WTC11 (cell line): ENCODE measurements around the gene LHX4. TPM values are rescaled to one million over a fixed set of nuclear protein-coding genes. Genes with fewer than 3 reads are reported as not detected.

Experiments
- ATAC-seq: fragments of 200-7000 bp; cut with Tn5 transposase; 2 replicates; pipeline ENCODE4 v1.10.0; 2021; ENCODE audit warnings: mild to moderate bottlenecking, moderate library complexity
- CTCF ChIA-PET: fragments of 300-600 bp; sonication (Branson Sonifier 250); formaldehyde crosslinking; loops from one replicate; lab custom pipeline; 2021; ENCODE audit warnings: antibody characterized with exemption; lab: Charles Lee
- POLR2A ChIA-PET: fragments of 350-600 bp; sonication (Branson Sonifier 250); formaldehyde crosslinking; loops from one replicate; lab custom pipeline; 2021; ENCODE audit warnings: antibody characterized with exemption; lab: Charles Lee
- DNase-seq: peaks from one replicate; pipeline ENCODE4 v3.0.0; 2021; ENCODE audit warnings: low spot score
- H3K27ac Mint-ChIP-seq: 2 replicates; pipeline ENCODE4 v1.8.0; 2021; ENCODE audit warnings: mixed read lengths
- H3K27me3 Mint-ChIP-seq: 2 replicates; pipeline ENCODE4 v1.8.0; 2021; ENCODE audit warnings: low read depth, mild to moderate bottlenecking, moderate library complexity, mixed read lengths
- H3K36me3 Mint-ChIP-seq: 2 replicates; pipeline ENCODE4 v1.8.0; 2021; ENCODE audit warnings: mixed read lengths
- H3K4me1 Mint-ChIP-seq: 2 replicates; pipeline ENCODE4 v1.8.0; 2022; ENCODE audit warnings: mixed read lengths
- H3K4me3 Mint-ChIP-seq: 2 replicates; pipeline ENCODE4 v1.8.0; 2021; ENCODE audit warnings: mild to moderate bottlenecking, moderate library complexity, mixed read lengths
- H3K9me3 Mint-ChIP-seq: 2 replicates; pipeline ENCODE4 v1.8.0; 2021; ENCODE audit warnings: mixed read lengths
- AFF4 ChIP-seq: sonication (generic); formaldehyde crosslinking; IDR thresholded peaks from 2 replicates; pipeline ENCODE4 v1.8.1; 2023; ENCODE audit warnings: mild to moderate bottlenecking, missing genetic modification reagents, borderline replicate concordance
- AR ChIP-seq: fragments of 250-450 bp; sonication (Bioruptor Pico); IDR thresholded peaks from 2 replicates; pipeline ENCODE4 v1.9.0; 2021; ENCODE audit warnings: mild to moderate bottlenecking
- CREB1 ChIP-seq: sonication (generic); formaldehyde crosslinking; IDR thresholded peaks from 2 replicates; pipeline ENCODE4 v1.8.0; 2023; ENCODE audit warnings: mild to moderate bottlenecking, missing genetic modification reagents
- CREM ChIP-seq: sonication (generic); formaldehyde crosslinking; IDR thresholded peaks from 2 replicates; pipeline ENCODE4 v1.8.1; 2022; ENCODE audit warnings: mild to moderate bottlenecking, missing genetic modification reagents, moderate library complexity
- FOXJ3 ChIP-seq: sonication (generic); formaldehyde crosslinking; IDR thresholded peaks from 2 replicates; pipeline ENCODE4 v1.9.0; 2021; ENCODE audit warnings: missing genetic modification reagents, mild to moderate bottlenecking, borderline replicate concordance
- GRHL2 ChIP-seq: fragments of 250-450 bp; sonication (Bioruptor Pico); IDR thresholded peaks from 2 replicates; pipeline ENCODE4 v1.8.0; 2022; ENCODE audit warnings: mild to moderate bottlenecking, moderate library complexity; ENCODE audit not compliant: insufficient replicate concordance, severe bottlenecking
- IRF1 ChIP-seq: sonication (generic); formaldehyde crosslinking; IDR thresholded peaks from 2 replicates; pipeline ENCODE4 v1.8.0; 2023; ENCODE audit warnings: missing genetic modification reagents
- JAZF1 ChIP-seq: fragments of 250-450 bp; sonication (Bioruptor Pico); IDR thresholded peaks from 2 replicates; pipeline ENCODE4 v1.9.0; 2021; ENCODE audit warnings: moderate library complexity, mild to moderate bottlenecking, inconsistent platforms
- MXD4 ChIP-seq: fragments of 250-450 bp; sonication (Bioruptor Pico); IDR thresholded peaks from 2 replicates; pipeline ENCODE4 v1.8.0; 2021; ENCODE audit warnings: mild to moderate bottlenecking, moderate library complexity, borderline replicate concordance
- NR2C2 ChIP-seq: sonication (generic); formaldehyde crosslinking; IDR thresholded peaks from 2 replicates; pipeline ENCODE4 v1.8.0; 2022; ENCODE audit warnings: mild to moderate bottlenecking, missing genetic modification reagents
- TEAD1 ChIP-seq: sonication (generic); formaldehyde crosslinking; IDR thresholded peaks from 2 replicates; pipeline ENCODE4 v1.8.0; 2022; ENCODE audit warnings: mild to moderate bottlenecking, missing genetic modification reagents
- ZBTB21 ChIP-seq: sonication (generic); formaldehyde crosslinking; IDR thresholded peaks from 2 replicates; pipeline ENCODE4 v1.8.1; 2023; ENCODE audit warnings: mild to moderate bottlenecking, missing genetic modification reagents, borderline replicate concordance
- ZNF396 ChIP-seq: fragments of 250-450 bp; sonication (Bioruptor Pico); IDR thresholded peaks from 2 replicates; pipeline ENCODE4 v1.8.0; 2021; ENCODE audit warnings: mild to moderate bottlenecking, moderate library complexity, borderline replicate concordance
- ZNF416 ChIP-seq: fragments of 250-450 bp; sonication (Bioruptor Pico); IDR thresholded peaks from 2 replicates; pipeline ENCODE4 v1.9.0; 2021; ENCODE audit warnings: mild to moderate bottlenecking, inconsistent platforms
- ZNF425 ChIP-seq: fragments of 250-450 bp; sonication (Bioruptor Pico); conservative IDR thresholded peaks from 2 replicates; pipeline ENCODE4 v1.9.0; 2021; ENCODE audit warnings: mild to moderate bottlenecking
- total RNA-seq: library from RNA; stranded (reverse); gene quantifications from 3 replicates; pipeline ENCODE4 v1.2.3, GENCODE V29; 2021
- TF ChIP-seq, protein P1 (sequence below): sonication (generic); formaldehyde crosslinking; conservative IDR thresholded peaks from 2 replicates; pipeline ENCODE4 v1.8.1; 2022; ENCODE audit warnings: mild to moderate bottlenecking, missing genetic modification reagents

LHX4 gene
- total RNA-seq, 1 experiment from 2014 or later = 19.2 TPM

GRCh38 chr1:180273066-180273465, 43.0 kb downstream of the LHX4 start:
- Mint-ChIP-seq H3K27ac (no peak overlapping the region), H3K9me3 (peaks cover 13% of the 10 kb centered on the region), H3K27me3 (no peaks in the 10 kb centered on the region), H3K36me3 (peaks cover 53% of the 10 kb centered on the region), H3K4me3 (no peak overlapping the region), H3K4me1 (peaks cover 55% of the 10 kb centered on the region)
- ATAC-seq (no peak), DNase-seq (no peak)
- TF ChIP-seq ZNF396 (CRISPR knock-in tag) = no peak
- TF ChIP-seq ZNF425 (CRISPR knock-in tag) = no peak
- TF ChIP-seq CREB1 (CRISPR knock-in tag) = no peak
- no peak for TF ChIP-seq JAZF1 (CRISPR knock-in tag)
- TF ChIP-seq MXD4 = no peak
- TF ChIP-seq, protein P1, sequence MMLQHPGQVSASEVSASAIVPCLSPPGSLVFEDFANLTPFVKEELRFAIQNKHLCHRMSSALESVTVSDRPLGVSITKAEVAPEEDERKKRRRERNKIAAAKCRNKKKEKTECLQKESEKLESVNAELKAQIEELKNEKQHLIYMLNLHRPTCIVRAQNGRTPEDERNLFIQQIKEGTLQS (CRISPR knock-in tag) = no peak
- no peak for TF ChIP-seq AR (CRISPR knock-in tag)
- no peak for TF ChIP-seq AFF4 (CRISPR knock-in tag)
- TF ChIP-seq IRF1 (CRISPR knock-in tag) = no peak
- no peak for TF ChIP-seq ZBTB21 (CRISPR knock-in tag)
- TF ChIP-seq GRHL2 (CRISPR knock-in tag) = no peak
- TF ChIP-seq NR2C2 (CRISPR knock-in tag) = no peak
- no peak for TF ChIP-seq FOXJ3
- TF ChIP-seq CREM (CRISPR knock-in tag) = no peak
- CTCF ChIA-PET = no interaction called here
- POLR2A ChIA-PET = no interaction called here

- no peaks in the 10 kb centered on the region for H3K27me3 Mint-ChIP-seq
- no peak overlapping the region for H3K27ac Mint-ChIP-seq
- peaks cover 53% of the 10 kb centered on the region for H3K36me3 Mint-ChIP-seq
- ChIA-PET POLR2A (no interaction called here), CTCF (no interaction called here)
- no peak for ATAC-seq
- TF ChIP-seq TEAD1 = no peak
- no peak for TF ChIP-seq JAZF1 (CRISPR knock-in tag)
- no peak for TF ChIP-seq ZNF416 (CRISPR knock-in tag)
- H3K9me3 Mint-ChIP-seq = peaks cover 13% of the 10 kb centered on the region
- H3K4me3 Mint-ChIP-seq = no peak overlapping the region
- H3K4me1 Mint-ChIP-seq = peaks cover 52% of the 10 kb centered on the region
- no peak for DNase-seq
Measured at GRCh38 chr1:180274221-180274620, 44.2 kb downstream of the LHX4 start.
